ENCODE data around the gene CASS4. TPM values are rescaled to one million over a fixed set of nuclear protein-coding genes. Genes with fewer than 3 reads are reported as not detected.

The CASS4 gene
- total and polyA plus RNA-seq, 9 donors = 1.0 to 6.9 (median 2.5) TPM

DNA sequence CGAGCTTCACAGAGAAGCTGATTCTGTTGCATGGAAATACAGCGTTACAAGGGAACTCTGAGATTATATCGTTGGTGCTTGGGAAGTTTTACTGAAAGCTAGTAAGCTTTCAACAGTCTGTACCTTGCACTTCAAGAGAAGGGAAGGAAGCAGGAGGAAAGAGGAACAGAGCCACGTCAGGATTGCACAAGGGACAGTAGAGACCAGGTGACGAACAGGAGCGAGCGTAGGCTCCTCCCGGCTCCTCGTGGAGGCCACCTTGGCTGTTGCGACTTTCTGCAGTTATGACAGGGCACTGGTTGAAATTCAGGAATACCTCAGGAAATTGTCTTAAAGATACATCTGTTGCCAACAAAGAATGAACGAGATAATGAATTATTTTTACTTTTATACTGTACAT is 75.2 kb downstream of the CASS4 start:
- TF ChIP-seq, protein P1, sequence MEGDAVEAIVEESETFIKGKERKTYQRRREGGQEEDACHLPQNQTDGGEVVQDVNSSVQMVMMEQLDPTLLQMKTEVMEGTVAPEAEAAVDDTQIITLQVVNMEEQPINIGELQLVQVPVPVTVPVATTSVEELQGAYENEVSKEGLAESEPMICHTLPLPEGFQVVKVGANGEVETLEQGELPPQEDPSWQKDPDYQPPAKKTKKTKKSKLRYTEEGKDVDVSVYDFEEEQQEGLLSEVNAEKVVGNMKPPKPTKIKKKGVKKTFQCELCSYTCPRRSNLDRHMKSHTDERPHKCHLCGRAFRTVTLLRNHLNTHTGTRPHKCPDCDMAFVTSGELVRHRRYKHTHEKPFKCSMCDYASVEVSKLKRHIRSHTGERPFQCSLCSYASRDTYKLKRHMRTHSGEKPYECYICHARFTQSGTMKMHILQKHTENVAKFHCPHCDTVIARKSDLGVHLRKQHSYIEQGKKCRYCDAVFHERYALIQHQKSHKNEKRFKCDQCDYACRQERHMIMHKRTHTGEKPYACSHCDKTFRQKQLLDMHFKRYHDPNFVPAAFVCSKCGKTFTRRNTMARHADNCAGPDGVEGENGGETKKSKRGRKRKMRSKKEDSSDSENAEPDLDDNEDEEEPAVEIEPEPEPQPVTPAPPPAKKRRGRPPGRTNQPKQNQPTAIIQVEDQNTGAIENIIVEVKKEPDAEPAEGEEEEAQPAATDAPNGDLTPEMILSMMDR (IDR thresholded peaks at IDR 0.05) = no peak
- TF ChIP-seq EP300 (IDR thresholded peaks at IDR 0.05) = no peak
- no peak for TF ChIP-seq POLR2A (IDR thresholded peaks at IDR 0.05)
- Histone ChIP-seq H3K27ac (no peak overlapping the region), H3K4me3 (no peak overlapping the region), H3K9me3 (no peaks in the 10 kb centered on the region), H3K27me3 (no peaks in the 10 kb centered on the region), H3K4me1 (ENCODE audit: insufficient read depth) (no peaks in the 10 kb centered on the region), H3K36me3 (no peaks in the 10 kb centered on the region)
- no peak for DNase-seq
- intact Hi-C loops (cut with DNase I) = no loop called here
- 85 to 86% (median 86%) methylated on average over 11 of the region's 11 CpGs for WGBS, 3 donors

DNA sequence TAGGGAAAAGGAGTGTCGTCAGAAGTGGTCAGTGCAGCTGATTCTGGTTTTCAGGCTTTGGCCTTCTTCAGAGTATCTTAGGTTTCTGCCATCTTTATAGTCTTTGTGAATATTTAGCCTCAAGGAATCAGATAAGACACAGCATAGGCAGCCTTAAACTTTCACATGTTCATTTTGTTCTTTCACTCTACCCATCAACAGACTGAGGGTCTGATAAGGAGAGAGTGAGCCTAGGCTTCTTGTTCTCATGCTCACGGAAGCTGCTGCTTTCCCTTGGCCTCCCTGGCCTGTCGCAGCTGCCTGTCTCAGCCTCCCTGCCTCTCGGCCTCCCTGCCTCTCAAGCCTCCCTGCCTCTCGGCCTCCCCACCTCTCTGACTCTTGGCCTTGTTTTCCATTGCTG is 76.5 kb downstream of the CASS4 start:
- no peak overlapping the region for H3K27ac ChIP-seq
- no peaks in the 10 kb centered on the region for H3K36me3 ChIP-seq
- no peaks in the 10 kb centered on the region for H3K27me3 ChIP-seq
- no peaks in the 10 kb centered on the region for H3K9me3 ChIP-seq
- TF ChIP-seq POLR2A (IDR thresholded peaks at IDR 0.05) = no peak
- no peak for TF ChIP-seq EP300 (IDR thresholded peaks at IDR 0.05)
- TF ChIP-seq, protein P1 (IDR thresholded peaks at IDR 0.05) = no peak
- 93 to 97% (median 95%) methylated on average over 5 of the region's 5 CpGs for WGBS, 3 donors
- no peaks in the 10 kb centered on the region for H3K4me1 ChIP-seq (ENCODE audit: insufficient read depth)
- no peak for DNase-seq
- no peak overlapping the region for H3K4me3 ChIP-seq
- intact Hi-C loops (cut with DNase I) = no loop called here

DNA sequence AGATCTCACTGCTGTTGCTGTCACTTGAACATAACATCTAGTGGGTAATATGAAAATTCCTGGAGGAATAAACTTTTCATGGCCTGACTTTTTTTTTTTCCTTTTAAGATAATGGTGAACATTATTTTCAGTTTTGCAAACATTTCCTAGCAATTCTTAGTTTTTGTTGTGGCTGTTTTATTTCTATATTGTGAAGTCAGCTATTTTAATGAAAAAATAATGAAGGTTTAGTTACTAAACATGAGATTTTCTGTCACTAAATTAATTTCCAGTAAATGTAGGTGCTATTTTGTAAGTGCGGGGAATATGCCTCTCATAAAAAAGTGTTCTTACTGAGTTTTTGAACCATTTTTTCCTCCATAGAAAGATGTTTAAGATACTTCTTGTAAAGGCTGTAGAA is 89.1 kb downstream of the CASS4 start:
- TF ChIP-seq, protein P1 (IDR thresholded peaks at IDR 0.05) = no peak
- TF ChIP-seq EP300 (IDR thresholded peaks at IDR 0.05) = no peak
- no peak for TF ChIP-seq POLR2A (IDR thresholded peaks at IDR 0.05)
- Histone ChIP-seq H3K27me3 (no peaks in the 10 kb centered on the region), H3K9me3 (no peaks in the 10 kb centered on the region), H3K4me3 (no peak overlapping the region), H3K36me3 (no peaks in the 10 kb centered on the region), H3K27ac (no peak overlapping the region), H3K4me1 (ENCODE audit: insufficient read depth) (peaks cover 1% of the 10 kb centered on the region)
- DNase-seq = no peak
- 76 to 94% (median 86%) methylated on average over 1 of the region's 1 CpG for WGBS, 3 donors
- intact Hi-C loops (cut with DNase I) = no loop called here

DNA sequence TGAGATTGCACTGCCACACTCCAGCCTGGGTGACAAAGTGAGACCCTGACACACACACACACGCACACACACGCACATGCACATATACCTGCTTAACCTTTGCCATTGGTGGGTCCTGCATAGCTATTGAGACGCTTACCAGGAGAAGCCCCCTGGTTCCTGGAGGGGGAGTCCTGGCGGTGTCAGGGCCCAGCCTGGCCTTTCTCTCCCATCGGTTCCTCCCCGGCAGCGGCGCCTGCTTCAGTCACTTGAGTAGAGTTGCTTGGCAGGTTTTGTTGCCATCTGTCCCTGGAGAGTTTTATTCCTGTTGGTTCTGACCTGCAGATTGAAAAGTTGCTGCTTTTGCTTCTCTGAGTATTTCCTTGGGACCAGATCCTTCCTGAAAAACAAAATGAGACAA is 91.9 kb downstream of the CASS4 start:
- 89 to 96% (median 93%) methylated on average over 8 of the region's 8 CpGs for WGBS, 3 donors
- Histone ChIP-seq H3K27me3 (no peaks in the 10 kb centered on the region), H3K4me3 (no peak overlapping the region), H3K36me3 (no peaks in the 10 kb centered on the region), H3K9me3 (no peaks in the 10 kb centered on the region), H3K4me1 (ENCODE audit: insufficient read depth) (peaks cover 1% of the 10 kb centered on the region), H3K27ac (no peak overlapping the region)
- no peak for DNase-seq
- intact Hi-C loops (cut with DNase I) = no loop called here
- TF ChIP-seq POLR2A (IDR thresholded peaks at IDR 0.05) = no peak
- TF ChIP-seq EP300 (IDR thresholded peaks at IDR 0.05) = no peak
- TF ChIP-seq, protein P1 (IDR thresholded peaks at IDR 0.05) = no peak

Data from ovary (tissue), 9 donors.